ENCODE measurements around the gene GBF1. TPM values are rescaled to one million over a fixed set of nuclear protein-coding genes. Genes with fewer than 3 reads are reported as not detected.

GBF1 gene
- total and polyA plus RNA-seq, 7 experiments from 2014 or later: 8.5 to 47.2 (median 37.2) TPM

GRCh38 chr10:102401735-102402511 is 156.6 kb downstream of the GBF1 start:
- H3K27me3 ChIP-seq (ENCODE audit: control insufficient read depth in 2 of 2, insufficient read depth in 2 of 2, low read length in 2 of 2): no peaks in the 10 kb centered on the region
- CTCF ChIA-PET: interaction anchor here (0.7 to 2.4 kb wide), 6 partner anchors 17 to 182 kb away, joined by 3 to 7 read pairs (median 5); partner anchors contain the start of gene FBXL15
- H3K36me3 Mint-ChIP-seq: peaks cover 0 to 30% (median 4%) of the 10 kb centered on the region in 5 donors
- POLR2A ChIA-PET: interaction anchor here (0.8 to 1.6 kb wide), 5 partner anchors 33 to 286 kb away, joined by 3 to 8 read pairs (median 5); partner anchors contain the start of gene C10orf95
- no peaks in the 10 kb centered on the region for H3K9me3 Mint-ChIP-seq
- peaks cover 0 to 50% (median 9%) of the 10 kb centered on the region in 3 experiments for H3K36me3 ChIP-seq (ENCODE audit: control insufficient read depth in 2 of 3, insufficient read depth in 3 of 3, low read length in 3 of 3)
- peak overlapping the region in 4 of 9 donors; percentile 43 to 68 (median 58) for H3K27ac Mint-ChIP-seq
- no peaks in the 10 kb centered on the region for H3K27me3 Mint-ChIP-seq
- H3K9me3 ChIP-seq (ENCODE audit: control insufficient read depth in 2 of 3, low read length in 3 of 3): no peaks in the 10 kb centered on the region
- no peak for ATAC-seq
- intact Hi-C loops (cut with micrococcal nuclease): no loop called here
- no peak overlapping the region for H3K4me3 Mint-ChIP-seq
- no peak for DNase-seq
- H3K4me3 ChIP-seq (ENCODE audit: low read length): no peak overlapping the region
- peaks cover 9 to 15% of the 10 kb centered on the region in 2 donors for H3K4me1 ChIP-seq (ENCODE audit: control insufficient read depth in 2 of 2, insufficient read depth in 2 of 2, low read length in 2 of 2)
- H3K27ac ChIP-seq (ENCODE audit: low read depth, low read length): peak overlapping the region; percentile 4
- peaks cover 10 to 35% (median 25%) of the 10 kb centered on the region in 7 donors for H3K4me1 Mint-ChIP-seq

- Histone ChIP-seq H3K36me3 (ENCODE audit: control insufficient read depth in 2 of 3, insufficient read depth in 3 of 3, low read length in 3 of 3) (peaks cover 0 to 47% (median 8%) of the 10 kb centered on the region in 3 experiments), H3K27ac (ENCODE audit: low read depth, low read length) (no peak overlapping the region), H3K4me1 (ENCODE audit: control insufficient read depth in 2 of 2, insufficient read depth in 2 of 2, low read length in 2 of 2) (peaks cover 10 to 12% of the 10 kb centered on the region in 2 donors), H3K9me3 (ENCODE audit: control insufficient read depth in 2 of 3, low read length in 3 of 3) (no peaks in the 10 kb centered on the region), H3K27me3 (ENCODE audit: control insufficient read depth in 2 of 2, insufficient read depth in 2 of 2, low read length in 2 of 2) (no peaks in the 10 kb centered on the region), H3K4me3 (ENCODE audit: low read length) (no peak overlapping the region)
- H3K4me3 Mint-ChIP-seq: no peak overlapping the region
- ATAC-seq (no peak), DNase-seq (no peak)
- ChIA-PET POLR2A (interaction anchor here (0.8 to 1.6 kb wide), 6 partner anchors 9 to 287 kb away, joined by 3 to 8 read pairs (median 4); partner anchors contain the start of gene C10orf95), CTCF (interaction anchor here (1.0 to 2.2 kb wide), 6 partner anchors 9 to 182 kb away, joined by 3 to 7 read pairs (median 6); partner anchors contain the start of gene FBXL15)
- intact Hi-C loops (cut with micrococcal nuclease): no loop called here
- no peaks in the 10 kb centered on the region for H3K9me3 Mint-ChIP-seq
- peaks cover 0 to 27% (median 4%) of the 10 kb centered on the region in 5 donors for H3K36me3 Mint-ChIP-seq
- peaks cover 0 to under 1% (median 0%) of the 10 kb centered on the region in 5 donors for H3K27me3 Mint-ChIP-seq
- peaks cover 10 to 35% (median 26%) of the 10 kb centered on the region in 7 donors for H3K4me1 Mint-ChIP-seq
- H3K27ac Mint-ChIP-seq: peak overlapping the region in 1 of 9 donors; percentile 65
Measured at GRCh38 chr10:102402512-102402896, 157.2 kb downstream of the GBF1 start.

GRCh38 chr10:102403115-102403514 is 157.8 kb downstream of the GBF1 start:
- intact Hi-C loops (cut with micrococcal nuclease): no loop called here
- DNase-seq: no peak
- Mint-ChIP-seq H3K27me3 (peaks cover 0 to 4% (median 0%) of the 10 kb centered on the region in 5 donors), H3K36me3 (peaks cover 0 to 21% (median 0%) of the 10 kb centered on the region in 5 donors), H3K9me3 (no peaks in the 10 kb centered on the region), H3K4me3 (no peak overlapping the region), H3K27ac (peak overlapping the region in 2 of 9 donors; percentile 42 to 52), H3K4me1 (peaks cover 10 to 35% (median 23%) of the 10 kb centered on the region in 7 donors)
- H3K9me3 ChIP-seq (ENCODE audit: control insufficient read depth in 2 of 3, low read length in 3 of 3): no peaks in the 10 kb centered on the region
- peaks cover 12 to 16% of the 10 kb centered on the region in 2 donors for H3K4me1 ChIP-seq (ENCODE audit: control insufficient read depth in 2 of 2, insufficient read depth in 2 of 2, low read length in 2 of 2)
- ATAC-seq: no peak
- no peak overlapping the region for H3K4me3 ChIP-seq (ENCODE audit: low read length)
- H3K27ac ChIP-seq (ENCODE audit: low read depth, low read length): no peak overlapping the region
- POLR2A ChIA-PET: interaction anchor here (0.8 to 1.6 kb wide), 5 partner anchors 9 to 63 kb away, joined by 3 to 8 read pairs (median 3); partner anchors contain the start of gene C10orf95
- H3K36me3 ChIP-seq (ENCODE audit: control insufficient read depth in 2 of 3, insufficient read depth in 3 of 3, low read length in 3 of 3): peaks cover 0 to 41% (median 1%) of the 10 kb centered on the region in 3 experiments
- H3K27me3 ChIP-seq (ENCODE audit: control insufficient read depth in 2 of 2, insufficient read depth in 2 of 2, low read length in 2 of 2): peaks cover 0 to under 1% of the 10 kb centered on the region in 2 donors
- CTCF ChIA-PET: interaction anchor here (0.9 to 2.2 kb wide), 6 partner anchors 9 to 181 kb away, joined by 3 to 7 read pairs (median 6); partner anchors contain the start of genes ELOVL3 and FBXL15

GRCh38 chr10:102404361-102405107 is 159.2 kb downstream of the GBF1 start:
- Histone ChIP-seq H3K27me3 (ENCODE audit: control insufficient read depth in 2 of 2, insufficient read depth in 2 of 2, low read length in 2 of 2) (peaks cover 0 to 7% of the 10 kb centered on the region in 2 donors), H3K4me3 (ENCODE audit: low read length) (no peak overlapping the region), H3K9me3 (ENCODE audit: control insufficient read depth in 2 of 3, low read length in 3 of 3) (no peaks in the 10 kb centered on the region), H3K27ac (ENCODE audit: low read depth, low read length) (no peak overlapping the region), H3K4me1 (ENCODE audit: control insufficient read depth in 2 of 2, insufficient read depth in 2 of 2, low read length in 2 of 2) (peaks cover 9 to 23% of the 10 kb centered on the region in 2 donors), H3K36me3 (ENCODE audit: control insufficient read depth in 2 of 3, insufficient read depth in 3 of 3, low read length in 3 of 3) (peaks cover 0 to 34% (median 0%) of the 10 kb centered on the region in 3 experiments)
- intact Hi-C loops (cut with micrococcal nuclease): loop anchor here in 1 of 2 donors (1.0 kb wide), 2 partner anchors 10 to 75 kb away; no protein-coding TSS in a partner anchor
- DNase-seq (no peak), ATAC-seq (no peak)
- peak overlapping the region in 2 of 9 donors; percentile 62 to 75 for H3K27ac Mint-ChIP-seq
- POLR2A ChIA-PET: interaction anchor here (0.7 to 3.4 kb wide), 6 partner anchors 8 to 61 kb away, joined by 3 to 13 read pairs (median 3); partner anchors contain the start of gene FBXL15
- H3K27me3 Mint-ChIP-seq: peaks cover 0 to 10% (median under 1%) of the 10 kb centered on the region in 5 donors
- H3K36me3 Mint-ChIP-seq: peaks cover 0 to 14% (median 0%) of the 10 kb centered on the region in 5 donors
- peaks cover 9 to 33% (median 19%) of the 10 kb centered on the region in 7 donors for H3K4me1 Mint-ChIP-seq
- no peak overlapping the region for H3K4me3 Mint-ChIP-seq
- CTCF ChIA-PET: interaction anchor here (0.8 to 2.2 kb wide), 5 partner anchors 11 to 54 kb away, joined by 3 to 7 read pairs (median 3); partner anchors contain the start of gene CUEDC2
- H3K9me3 Mint-ChIP-seq: no peaks in the 10 kb centered on the region

- Histone ChIP-seq H3K36me3 (ENCODE audit: control insufficient read depth in 2 of 3, insufficient read depth in 3 of 3, low read length in 3 of 3) (peaks cover 0 to 33% (median 0%) of the 10 kb centered on the region in 3 experiments), H3K4me3 (ENCODE audit: low read length) (no peak overlapping the region), H3K27me3 (ENCODE audit: control insufficient read depth in 2 of 2, insufficient read depth in 2 of 2, low read length in 2 of 2) (peaks cover 0 to 12% of the 10 kb centered on the region in 2 donors), H3K27ac (ENCODE audit: low read depth, low read length) (no peak overlapping the region), H3K9me3 (ENCODE audit: control insufficient read depth in 2 of 3, low read length in 3 of 3) (no peaks in the 10 kb centered on the region), H3K4me1 (ENCODE audit: control insufficient read depth in 2 of 2, insufficient read depth in 2 of 2, low read length in 2 of 2) (peaks cover 7 to 23% of the 10 kb centered on the region in 2 donors)
- Mint-ChIP-seq H3K4me1 (peaks cover 14 to 33% (median 22%) of the 10 kb centered on the region in 7 donors), H3K4me3 (no peak overlapping the region), H3K27ac (peak overlapping the region in 2 of 9 donors; percentile 36 to 75), H3K27me3 (peaks cover 0 to 16% (median 6%) of the 10 kb centered on the region in 5 donors), H3K9me3 (no peaks in the 10 kb centered on the region), H3K36me3 (peaks cover 0 to 10% (median 0%) of the 10 kb centered on the region in 5 donors)
- no peak for ATAC-seq
- no peak for DNase-seq
- ChIA-PET POLR2A (interaction anchor here (0.8 to 3.4 kb wide), 3 partner anchors 9 to 37 kb away, joined by 3 to 13 read pairs (median 3); partner anchors contain the start of gene FBXL15), CTCF (interaction anchor here (0.8 to 1.6 kb wide), 3 partner anchors 15 to 54 kb away, joined by 3 to 5 read pairs (median 3); partner anchors contain the start of gene CUEDC2)
- intact Hi-C loops (cut with micrococcal nuclease): no loop called here
Measured at GRCh38 chr10:102405108-102405571, 159.8 kb downstream of the GBF1 start.

All from naive thymus-derived CD4-positive, alpha-beta T cell (primary cell).